Measurements from ENCODE around the gene ZFYVE1.

GRCh38 chr14:72925171-72925759 lies 101.6 kb downstream of the ZFYVE1 start:
- TF ChIP-seq YY1 (IDR thresholded peaks at IDR 0.05; ENCODE audit: low read depth, low read length) (no peak), RBBP5 (conservative IDR thresholded peaks at IDR 0.05) (no peak), SIX5 (IDR thresholded peaks at IDR 0.05; ENCODE audit: low read depth, low read length, severe bottlenecking) (no peak), YBX1 (IDR thresholded peaks at IDR 0.05) (no peak), POLR2AphosphoS5 (IDR thresholded peaks at IDR 0.05; ENCODE audit: low read length) (no peak)
- TF ChIP-seq, protein P1, sequence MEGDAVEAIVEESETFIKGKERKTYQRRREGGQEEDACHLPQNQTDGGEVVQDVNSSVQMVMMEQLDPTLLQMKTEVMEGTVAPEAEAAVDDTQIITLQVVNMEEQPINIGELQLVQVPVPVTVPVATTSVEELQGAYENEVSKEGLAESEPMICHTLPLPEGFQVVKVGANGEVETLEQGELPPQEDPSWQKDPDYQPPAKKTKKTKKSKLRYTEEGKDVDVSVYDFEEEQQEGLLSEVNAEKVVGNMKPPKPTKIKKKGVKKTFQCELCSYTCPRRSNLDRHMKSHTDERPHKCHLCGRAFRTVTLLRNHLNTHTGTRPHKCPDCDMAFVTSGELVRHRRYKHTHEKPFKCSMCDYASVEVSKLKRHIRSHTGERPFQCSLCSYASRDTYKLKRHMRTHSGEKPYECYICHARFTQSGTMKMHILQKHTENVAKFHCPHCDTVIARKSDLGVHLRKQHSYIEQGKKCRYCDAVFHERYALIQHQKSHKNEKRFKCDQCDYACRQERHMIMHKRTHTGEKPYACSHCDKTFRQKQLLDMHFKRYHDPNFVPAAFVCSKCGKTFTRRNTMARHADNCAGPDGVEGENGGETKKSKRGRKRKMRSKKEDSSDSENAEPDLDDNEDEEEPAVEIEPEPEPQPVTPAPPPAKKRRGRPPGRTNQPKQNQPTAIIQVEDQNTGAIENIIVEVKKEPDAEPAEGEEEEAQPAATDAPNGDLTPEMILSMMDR (IDR thresholded peaks at IDR 0.05 in 2 of 3, conservative IDR thresholded peaks at IDR 0.05 in 1 of 3; ENCODE audit: control insufficient read depth in 2 of 3, extremely low read depth in 1 of 3, insufficient read depth in 1 of 3, low read depth in 3 of 3, low read length in 3 of 3) = no peak
- TF ChIP-seq, protein P2, sequence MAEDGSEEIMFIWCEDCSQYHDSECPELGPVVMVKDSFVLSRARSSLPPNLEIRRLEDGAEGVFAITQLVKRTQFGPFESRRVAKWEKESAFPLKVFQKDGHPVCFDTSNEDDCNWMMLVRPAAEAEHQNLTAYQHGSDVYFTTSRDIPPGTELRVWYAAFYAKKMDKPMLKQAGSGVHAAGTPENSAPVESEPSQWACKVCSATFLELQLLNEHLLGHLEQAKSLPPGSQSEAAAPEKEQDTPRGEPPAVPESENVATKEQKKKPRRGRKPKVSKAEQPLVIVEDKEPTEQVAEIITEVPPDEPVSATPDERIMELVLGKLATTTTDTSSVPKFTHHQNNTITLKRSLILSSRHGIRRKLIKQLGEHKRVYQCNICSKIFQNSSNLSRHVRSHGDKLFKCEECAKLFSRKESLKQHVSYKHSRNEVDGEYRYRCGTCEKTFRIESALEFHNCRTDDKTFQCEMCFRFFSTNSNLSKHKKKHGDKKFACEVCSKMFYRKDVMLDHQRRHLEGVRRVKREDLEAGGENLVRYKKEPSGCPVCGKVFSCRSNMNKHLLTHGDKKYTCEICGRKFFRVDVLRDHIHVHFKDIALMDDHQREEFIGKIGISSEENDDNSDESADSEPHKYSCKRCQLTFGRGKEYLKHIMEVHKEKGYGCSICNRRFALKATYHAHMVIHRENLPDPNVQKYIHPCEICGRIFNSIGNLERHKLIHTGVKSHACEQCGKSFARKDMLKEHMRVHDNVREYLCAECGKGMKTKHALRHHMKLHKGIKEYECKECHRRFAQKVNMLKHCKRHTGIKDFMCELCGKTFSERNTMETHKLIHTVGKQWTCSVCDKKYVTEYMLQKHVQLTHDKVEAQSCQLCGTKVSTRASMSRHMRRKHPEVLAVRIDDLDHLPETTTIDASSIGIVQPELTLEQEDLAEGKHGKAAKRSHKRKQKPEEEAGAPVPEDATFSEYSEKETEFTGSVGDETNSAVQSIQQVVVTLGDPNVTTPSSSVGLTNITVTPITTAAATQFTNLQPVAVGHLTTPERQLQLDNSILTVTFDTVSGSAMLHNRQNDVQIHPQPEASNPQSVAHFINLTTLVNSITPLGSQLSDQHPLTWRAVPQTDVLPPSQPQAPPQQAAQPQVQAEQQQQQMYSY (CRISPR knock-in tag; IDR thresholded peaks at IDR 0.05) = no peak
- TF ChIP-seq, protein P3, sequence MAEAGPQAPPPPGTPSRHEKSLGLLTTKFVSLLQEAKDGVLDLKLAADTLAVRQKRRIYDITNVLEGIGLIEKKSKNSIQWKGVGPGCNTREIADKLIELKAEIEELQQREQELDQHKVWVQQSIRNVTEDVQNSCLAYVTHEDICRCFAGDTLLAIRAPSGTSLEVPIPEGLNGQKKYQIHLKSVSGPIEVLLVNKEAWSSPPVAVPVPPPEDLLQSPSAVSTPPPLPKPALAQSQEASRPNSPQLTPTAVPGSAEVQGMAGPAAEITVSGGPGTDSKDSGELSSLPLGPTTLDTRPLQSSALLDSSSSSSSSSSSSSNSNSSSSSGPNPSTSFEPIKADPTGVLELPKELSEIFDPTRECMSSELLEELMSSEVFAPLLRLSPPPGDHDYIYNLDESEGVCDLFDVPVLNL (IDR thresholded peaks at IDR 0.05; ENCODE audit: low read depth, low read length) = no peak
- TF ChIP-seq, protein P4, sequence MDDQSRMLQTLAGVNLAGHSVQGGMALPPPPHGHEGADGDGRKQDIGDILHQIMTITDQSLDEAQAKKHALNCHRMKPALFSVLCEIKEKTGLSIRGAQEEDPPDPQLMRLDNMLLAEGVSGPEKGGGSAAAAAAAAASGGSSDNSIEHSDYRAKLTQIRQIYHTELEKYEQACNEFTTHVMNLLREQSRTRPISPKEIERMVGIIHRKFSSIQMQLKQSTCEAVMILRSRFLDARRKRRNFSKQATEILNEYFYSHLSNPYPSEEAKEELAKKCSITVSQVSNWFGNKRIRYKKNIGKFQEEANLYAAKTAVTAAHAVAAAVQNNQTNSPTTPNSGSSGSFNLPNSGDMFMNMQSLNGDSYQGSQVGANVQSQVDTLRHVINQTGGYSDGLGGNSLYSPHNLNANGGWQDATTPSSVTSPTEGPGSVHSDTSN (IDR thresholded peaks at IDR 0.05; ENCODE audit: insufficient replicate concordance, low read depth, low read length) = no peak

Measured in GM12878 (cell line).